ENCODE results near the gene KRTAP5-9. TPM values are rescaled to one million over a fixed set of nuclear protein-coding genes. Genes with fewer than 3 reads are reported as not detected.

The KRTAP5-9 gene
- total and polyA plus RNA-seq, 2 donors from 2014 or later, result 0.66 TPM; not detected in 1

DNA sequence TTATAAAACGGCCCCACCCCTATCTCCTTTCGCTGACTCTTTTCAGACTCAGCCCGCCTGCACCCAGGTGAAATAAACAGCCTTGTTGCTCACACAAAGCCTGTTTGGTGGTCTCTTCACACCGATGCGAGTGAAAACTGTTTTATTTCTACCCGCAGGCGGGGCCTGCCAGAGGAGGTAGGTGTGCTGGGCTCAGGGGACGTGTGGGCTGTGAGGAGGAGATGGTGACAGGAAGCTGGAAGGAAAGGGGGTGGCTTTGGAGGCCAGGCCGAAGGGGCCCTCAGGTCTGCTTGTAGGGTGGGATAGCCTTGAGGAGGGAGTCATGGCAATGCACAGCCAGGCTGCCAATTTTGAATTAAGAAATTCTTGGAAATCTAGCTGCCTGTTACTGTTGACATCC lies 42.4 kb upstream of the KRTAP5-9 start:
- intact Hi-C loops (cut with DNase I), result no loop called here
- no peak for DNase-seq
- Histone ChIP-seq H3K9me3 (ENCODE audit: control insufficient read depth in 2 of 3, insufficient read depth in 1 of 3, low read length in 3 of 3) (peaks cover 0 to 12% (median 0%) of the 10 kb centered on the region in 3 donors), H3K27ac (ENCODE audit: low read depth in 2 of 2, low read length in 2 of 2) (no peak overlapping the region), H3K27me3 (ENCODE audit: control insufficient read depth, insufficient read depth, low read length) (no peaks in the 10 kb centered on the region), H3K36me3 (ENCODE audit: control insufficient read depth in 2 of 3, insufficient read depth in 3 of 3, low read length in 3 of 3) (peaks cover 0 to 6% (median 0%) of the 10 kb centered on the region in 3 donors), H3K4me3 (ENCODE audit: low read length in 3 of 3) (no peak overlapping the region), H3K9ac (ENCODE audit: low read length in 3 of 3) (no peak overlapping the region), H3K4me1 (ENCODE audit: control insufficient read depth in 2 of 3, insufficient read depth in 2 of 3, low read depth in 1 of 3, low read length in 3 of 3) (no peaks in the 10 kb centered on the region)
- FAIRE-seq, result no peak
- TF ChIP-seq, protein P1, sequence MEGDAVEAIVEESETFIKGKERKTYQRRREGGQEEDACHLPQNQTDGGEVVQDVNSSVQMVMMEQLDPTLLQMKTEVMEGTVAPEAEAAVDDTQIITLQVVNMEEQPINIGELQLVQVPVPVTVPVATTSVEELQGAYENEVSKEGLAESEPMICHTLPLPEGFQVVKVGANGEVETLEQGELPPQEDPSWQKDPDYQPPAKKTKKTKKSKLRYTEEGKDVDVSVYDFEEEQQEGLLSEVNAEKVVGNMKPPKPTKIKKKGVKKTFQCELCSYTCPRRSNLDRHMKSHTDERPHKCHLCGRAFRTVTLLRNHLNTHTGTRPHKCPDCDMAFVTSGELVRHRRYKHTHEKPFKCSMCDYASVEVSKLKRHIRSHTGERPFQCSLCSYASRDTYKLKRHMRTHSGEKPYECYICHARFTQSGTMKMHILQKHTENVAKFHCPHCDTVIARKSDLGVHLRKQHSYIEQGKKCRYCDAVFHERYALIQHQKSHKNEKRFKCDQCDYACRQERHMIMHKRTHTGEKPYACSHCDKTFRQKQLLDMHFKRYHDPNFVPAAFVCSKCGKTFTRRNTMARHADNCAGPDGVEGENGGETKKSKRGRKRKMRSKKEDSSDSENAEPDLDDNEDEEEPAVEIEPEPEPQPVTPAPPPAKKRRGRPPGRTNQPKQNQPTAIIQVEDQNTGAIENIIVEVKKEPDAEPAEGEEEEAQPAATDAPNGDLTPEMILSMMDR (IDR thresholded peaks at IDR 0.05; ENCODE audit: borderline replicate concordance, extremely low read depth, insufficient read depth), result no peak

DNA sequence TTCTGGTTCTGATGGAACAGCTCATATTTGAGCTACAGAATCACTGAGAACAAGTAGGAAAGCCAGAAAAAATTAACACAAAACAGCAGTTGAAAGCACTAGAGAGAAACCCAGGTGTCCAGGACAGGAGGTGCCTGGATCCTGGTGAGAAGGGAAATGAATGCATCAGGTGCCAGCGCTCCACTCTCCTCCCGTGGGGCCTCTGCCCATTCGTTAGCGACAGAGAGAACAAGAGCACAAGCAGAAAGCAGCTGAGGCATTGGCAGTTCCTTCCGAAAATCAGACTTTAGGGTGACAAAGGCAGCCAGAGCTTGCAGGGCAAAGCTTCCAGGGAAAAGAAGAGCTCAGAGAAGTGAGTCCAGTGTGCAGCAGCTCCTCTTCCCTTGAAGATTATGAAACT lies 41.1 kb upstream of the KRTAP5-9 start:
- Histone ChIP-seq H3K36me3 (ENCODE audit: control insufficient read depth in 2 of 3, insufficient read depth in 3 of 3, low read length in 3 of 3) (peaks cover 0 to 6% (median 0%) of the 10 kb centered on the region in 3 donors), H3K9me3 (ENCODE audit: control insufficient read depth in 2 of 3, insufficient read depth in 1 of 3, low read length in 3 of 3) (peaks cover 0 to 12% (median 0%) of the 10 kb centered on the region in 3 donors), H3K4me3 (ENCODE audit: low read length in 3 of 3) (no peak overlapping the region), H3K27ac (ENCODE audit: low read depth in 2 of 2, low read length in 2 of 2) (no peak overlapping the region), H3K4me1 (ENCODE audit: control insufficient read depth in 2 of 3, insufficient read depth in 2 of 3, low read depth in 1 of 3, low read length in 3 of 3) (no peaks in the 10 kb centered on the region), H3K9ac (ENCODE audit: low read length in 3 of 3) (no peak overlapping the region), H3K27me3 (ENCODE audit: control insufficient read depth, insufficient read depth, low read length) (no peaks in the 10 kb centered on the region)
- intact Hi-C loops (cut with DNase I), result no loop called here
- DNase-seq (no peak), FAIRE-seq (no peak)
- TF ChIP-seq, protein P1 (IDR thresholded peaks at IDR 0.05; ENCODE audit: borderline replicate concordance, extremely low read depth, insufficient read depth), result no peak

DNA sequence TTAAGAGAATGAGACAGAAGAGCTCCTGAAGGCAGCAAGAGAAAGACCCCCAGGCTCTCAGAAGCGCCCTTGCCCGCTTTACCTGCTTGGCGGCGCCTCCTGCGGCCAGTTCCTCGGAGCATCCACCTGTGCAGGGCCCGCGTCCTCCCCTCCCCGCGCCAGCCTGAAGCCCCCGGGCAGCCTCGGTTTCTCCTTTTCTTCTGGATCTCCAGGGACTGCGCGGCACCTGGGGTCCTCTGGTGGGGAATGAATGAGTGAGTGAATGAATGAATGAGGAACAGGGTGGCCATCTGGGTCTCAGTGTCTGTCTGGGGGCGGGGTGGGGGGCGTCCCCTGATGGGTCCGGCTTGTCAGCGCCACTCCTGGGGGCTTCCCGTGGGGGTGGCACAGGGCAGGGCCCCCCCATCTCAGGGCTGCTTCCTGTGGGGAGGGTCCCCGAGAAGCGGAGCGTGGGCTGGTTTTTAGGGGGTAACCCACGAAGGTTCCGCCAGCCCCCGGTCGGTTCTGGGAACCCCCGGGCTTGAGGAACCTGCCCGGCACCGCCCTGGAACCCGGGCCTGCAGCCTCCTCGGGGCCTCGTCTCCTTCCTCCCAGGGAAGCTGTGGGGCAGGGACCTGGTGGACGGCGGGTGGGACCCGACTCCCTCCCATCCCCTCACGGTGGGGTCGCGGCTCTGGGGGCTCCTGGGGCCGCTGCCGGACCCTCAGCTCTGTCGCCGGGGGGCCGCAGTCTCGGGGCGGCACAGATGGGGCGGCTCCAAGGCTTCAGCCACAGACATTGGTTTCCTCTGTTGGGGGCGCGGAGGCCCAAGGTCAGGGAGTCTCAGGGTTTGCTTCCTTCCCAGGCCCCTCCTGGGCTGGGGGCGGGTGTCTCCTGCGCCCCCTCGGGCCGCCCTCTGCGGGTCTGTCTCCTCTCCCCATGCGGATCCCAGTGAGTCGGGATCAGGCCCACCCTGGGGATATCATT lies 29.4 kb upstream of the KRTAP5-9 start:
- Histone ChIP-seq H3K4me1 (ENCODE audit: control insufficient read depth in 2 of 3, insufficient read depth in 2 of 3, low read depth in 1 of 3, low read length in 3 of 3) (no peaks in the 10 kb centered on the region), H3K9ac (ENCODE audit: low read length in 3 of 3) (no peak overlapping the region), H3K27me3 (ENCODE audit: control insufficient read depth, insufficient read depth, low read length) (no peaks in the 10 kb centered on the region), H3K9me3 (ENCODE audit: control insufficient read depth in 2 of 3, insufficient read depth in 1 of 3, low read length in 3 of 3) (no peaks in the 10 kb centered on the region), H3K4me3 (ENCODE audit: low read length in 3 of 3) (no peak overlapping the region), H3K27ac (ENCODE audit: low read depth in 2 of 2, low read length in 2 of 2) (no peak overlapping the region), H3K36me3 (ENCODE audit: control insufficient read depth in 2 of 3, insufficient read depth in 3 of 3, low read length in 3 of 3) (no peaks in the 10 kb centered on the region)
- intact Hi-C loops (cut with DNase I), result no loop called here
- DNase-seq, result no peak
- TF ChIP-seq, protein P1 (IDR thresholded peaks at IDR 0.05; ENCODE audit: borderline replicate concordance, extremely low read depth, insufficient read depth), result no peak
- no peak for FAIRE-seq
